ENCODE data around the gene SUMO2. TPM values are rescaled to one million over a fixed set of nuclear protein-coding genes. Genes with fewer than 3 reads are reported as not detected.

SUMO2 gene
- total and polyA plus RNA-seq, 2 of the 4 experiments (the other 2 are of a cell fraction), result 71.3 to 83.7 TPM

GRCh38 chr17:75146592-75146991 is 36.2 kb downstream of the SUMO2 start:
- in situ Hi-C loops (cut with MboI; ENCODE audit: low sequenced_read_pairs) (no loop called here), dilution Hi-C loops (cut with HindIII; ENCODE audit: low sequenced_read_pairs, unreplicated experiment) (no loop called here), intact Hi-C loops (cut with micrococcal nuclease) (no loop called here)
- Histone ChIP-seq H3K27me3 (ENCODE audit: control insufficient read depth, insufficient read depth, low read length) (no peaks in the 10 kb centered on the region), H4K20me1 (ENCODE audit: insufficient read depth, low read length) (peaks cover 12% of the 10 kb centered on the region), H3K14ac (replicated peaks; ENCODE audit: low read depth, low read length) (no peak overlapping the region), H2AFZ (replicated peaks; ENCODE audit: low read length, poor library complexity) (no peak overlapping the region), H3K9me1 (ENCODE audit: insufficient read depth, low read length) (no peaks in the 10 kb centered on the region; the same call in 1 of the 2 replicates), H3K4me3 (ENCODE audit: insufficient read depth, low read depth, low read length) (no peak overlapping the region), H3K56ac (ENCODE audit: extremely low read depth, insufficient read depth, low read length) (no peak overlapping the region), H3K18ac (ENCODE audit: low read depth, low read length) (no peak overlapping the region), H2AK5ac (ENCODE audit: low read depth, low read length) (no peak overlapping the region), H3K79me1 (ENCODE audit: low read depth in 1 of 2, low read length in 2 of 2) (peaks cover 45 to 63% of the 10 kb centered on the region in 2 experiments), H4K8ac (ENCODE audit: low read depth in 2 of 2, low read length in 2 of 2) (no peak overlapping the region), H2BK5ac (ENCODE audit: low read depth, low read length, poor library complexity, severe bottlenecking) (no peak overlapping the region), H3K36me3 (ENCODE audit: control insufficient read depth, insufficient read depth, low read length) (peaks cover 43% of the 10 kb centered on the region), H2AK9ac (replicated peaks; ENCODE audit: low read depth, low read length, poor library complexity) (no peak overlapping the region), H3K27ac (ENCODE audit: insufficient read depth, low read length) (no peak overlapping the region), H2BK15ac (ENCODE audit: low read depth, low read length) (no peak overlapping the region), H3K9ac (ENCODE audit: low read depth, low read length) (no peak overlapping the region), H3K4me1 (ENCODE audit: control insufficient read depth, insufficient read depth, low read length) (0 out of 2 replicates have a peak, but pooled peaks cover 1% of the 10 kb centered on the region), H3K4ac (ENCODE audit: low read depth, low read length) (no peak overlapping the region), H3K4me2 (ENCODE audit: low read depth, low read length) (no peak overlapping the region), H3K9me3 (ENCODE audit: control insufficient read depth, insufficient read depth, low read length) (no peaks in the 10 kb centered on the region), H4K91ac (ENCODE audit: insufficient read depth, low read depth, low read length) (no peak overlapping the region), H4K5ac (ENCODE audit: low read depth, low read length) (no peak overlapping the region), H2BK120ac (ENCODE audit: low read depth, low read length) (no peak overlapping the region), H3K23ac (ENCODE audit: low read depth, low read length) (no peak overlapping the region), H2BK20ac (ENCODE audit: low read depth, low read length) (no peak overlapping the region)
- no peak for ATAC-seq (ENCODE audit: low read depth)
- ChIA-PET POLR2A (ENCODE audit: unreplicated experiment) (no interaction called here), CTCF (no interaction called here)
- WGBS, 2 experiments (ENCODE audit: extremely low coverage in 2 of 2, insufficient read length in 1 of 2), result 88% methylated on average over 2 of the region's 3 CpGs; no CpG with 5 or more reads in 1 of the 2 experiments
- no TSS peak for BruUV-seq (replicated peaks)
- DNase-seq, result peak; percentile 25
- TF ChIP-seq CEBPB (IDR thresholded peaks at IDR 0.05; ENCODE audit: low read depth, low read length) (peak; percentile 75; the same call in 1 of the 2 replicates), FOS (IDR thresholded peaks at IDR 0.05; ENCODE audit: low read depth, low read length) (no peak)

Data from IMR-90 (cell line).